ENCODE measurements around the gene TGFBR3L. TPM values are rescaled to one million over a fixed set of nuclear protein-coding genes. Genes with fewer than 3 reads are reported as not detected.

TGFBR3L gene
- total and polyA plus RNA-seq, 2 of the 13 experiments (the other 11 are each of a cell fraction or from before 2014, with no cell fraction given) = 0.20 to 1.0 TPM

DNA sequence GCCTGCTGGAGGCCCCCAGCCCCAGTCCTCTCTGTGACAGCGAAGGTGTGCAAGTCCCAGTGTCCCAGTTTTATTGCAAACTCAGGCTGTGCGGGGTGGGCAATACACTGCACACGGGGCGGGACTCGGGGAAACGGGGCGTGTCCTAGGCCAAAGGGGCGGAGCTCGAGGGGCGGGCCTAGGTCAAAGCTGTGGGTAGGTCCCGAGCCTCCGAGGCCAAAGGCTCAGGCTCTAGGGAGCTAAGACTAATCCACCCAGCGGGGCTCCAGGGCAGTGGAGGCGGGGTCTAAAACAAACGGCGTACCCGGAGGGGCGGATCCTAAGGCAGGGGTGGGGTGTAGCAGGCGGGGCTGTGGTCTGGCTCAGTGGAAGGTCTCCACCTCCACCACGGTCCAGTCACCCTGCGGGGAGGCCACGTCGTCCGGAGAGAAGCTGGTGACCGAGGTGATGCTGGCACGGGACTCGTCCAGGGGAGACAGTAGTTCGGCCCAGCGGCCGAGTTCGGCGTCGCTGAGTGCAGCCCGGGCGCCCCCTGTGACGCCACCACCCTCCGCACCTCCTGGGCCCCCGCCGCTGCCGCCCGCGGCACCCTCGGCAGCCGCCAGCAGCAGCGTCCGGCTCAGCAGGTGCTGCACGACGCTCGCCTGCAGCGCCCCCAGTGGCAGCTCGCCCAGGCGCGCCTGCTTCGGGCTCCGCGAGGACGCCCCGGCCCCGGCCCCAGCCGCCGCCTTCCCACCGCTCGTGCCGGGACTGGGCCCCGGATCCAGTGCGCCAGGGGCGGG is 45.8 kb upstream of the TGFBR3L start (continued):
- TF ChIP-seq NFAT5 (CRISPR knock-in tag; IDR thresholded peaks at IDR 0.05) (peak; percentile 62; the same call in 1 of the 2 replicates), MTERF4 (CRISPR knock-in tag; IDR thresholded peaks at IDR 0.05) (peak; percentile 91), THAP8 (CRISPR knock-in tag; IDR thresholded peaks at IDR 0.05; ENCODE audit: borderline replicate concordance) (no peak), ZHX1 (CRISPR knock-in tag; IDR thresholded peaks at IDR 0.05; ENCODE audit: low read depth) (peak; percentile 51; the same call in 1 of the 2 replicates), NFE2L1 (CRISPR knock-in tag; IDR thresholded peaks at IDR 0.05; ENCODE audit: borderline replicate concordance) (no peak), PTBP1 (IDR thresholded peaks at IDR 0.05; ENCODE audit: low read depth, low read length, poor library complexity, severe bottlenecking) (no peak), SIN3B (IDR thresholded peaks at IDR 0.05; ENCODE audit: low read length) (no peak), GATAD1 (CRISPR knock-in tag; IDR thresholded peaks at IDR 0.05) (no peak; the same call in 1 of the 2 replicates), ZMYM2 (CRISPR knock-in tag; IDR thresholded peaks at IDR 0.05) (no peak), HNRNPLL (IDR thresholded peaks at IDR 0.05; ENCODE audit: low read depth, low read length, poor library complexity, severe bottlenecking) (no peak), ATF3 (CRISPR knock-in tag; IDR thresholded peaks at IDR 0.05) (peak; percentile 39; the same call in 1 of the 2 replicates), HINFP (CRISPR knock-in tag; IDR thresholded peaks at IDR 0.05; ENCODE audit: low read depth) (peak; percentile 86; the same call in 1 of the 2 replicates), HMG20A (CRISPR knock-in tag; IDR thresholded peaks at IDR 0.05; ENCODE audit: borderline replicate concordance) (no peak), SMAD9 (CRISPR knock-in tag; IDR thresholded peaks at IDR 0.05) (no peak), AGO1 (IDR thresholded peaks at IDR 0.05; ENCODE audit: low read depth, low read length, poor library complexity, severe bottlenecking) (no peak)

All from HepG2 (cell line).